ENCODE data around the gene SEMA4D.

Gene SEMA4D

DNA sequence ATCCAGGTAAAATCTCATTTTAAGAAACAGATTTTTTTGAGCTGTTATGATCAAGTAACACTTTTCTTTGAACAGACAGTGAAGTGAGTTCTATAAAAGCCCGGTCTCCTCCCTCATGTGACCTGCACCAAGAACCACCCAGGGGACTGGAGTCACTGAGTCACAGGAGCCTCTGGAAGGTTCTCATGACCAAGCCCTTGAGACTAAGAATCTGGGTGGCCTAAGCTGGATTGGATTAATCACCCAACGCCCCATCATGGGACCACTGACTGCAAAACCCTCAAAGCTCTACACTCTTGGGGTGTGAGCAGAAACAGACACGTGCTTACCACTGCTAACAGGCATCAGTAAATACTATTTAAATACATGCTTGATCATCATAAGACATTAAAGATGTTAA is 131.2 kb downstream of the SEMA4D start:
- H3K4me1 ChIP-seq (ENCODE audit: insufficient read depth, low read length, poor library complexity, severe bottlenecking) = peaks cover 5% of the 10 kb centered on the region
- no peak overlapping the region for H3K4me2 ChIP-seq (ENCODE audit: low read depth, low read length, poor library complexity, severe bottlenecking)
- H3K9ac ChIP-seq (ENCODE audit: low read depth, low read length, poor library complexity, severe bottlenecking) = no peak overlapping the region
- no peaks in the 10 kb centered on the region for H3K79me2 ChIP-seq (ENCODE audit: insufficient read depth, low read length)
- H3K36me3 ChIP-seq (ENCODE audit: insufficient read depth, low read length) = peaks cover 11% of the 10 kb centered on the region; the same call in 1 of the 2 replicates
- no peak overlapping the region for H3K4me3 ChIP-seq (ENCODE audit: low read length, poor library complexity, severe bottlenecking)
- H3K9me2 ChIP-seq (replicated peaks; ENCODE audit: low read depth, low read length) = no peaks in the 10 kb centered on the region
- no peaks in the 10 kb centered on the region for H3K9me3 ChIP-seq (ENCODE audit: insufficient read depth, low read depth, low read length)
- no peak overlapping the region for H2AFZ ChIP-seq (ENCODE audit: low read length)
- H4K20me1 ChIP-seq (ENCODE audit: insufficient read depth, low read length, poor library complexity, severe bottlenecking) = no peaks in the 10 kb centered on the region
- H3K27me3 ChIP-seq (ENCODE audit: insufficient read depth, low read length, poor library complexity, severe bottlenecking) = no peaks in the 10 kb centered on the region
- TF ChIP-seq, protein P1, sequence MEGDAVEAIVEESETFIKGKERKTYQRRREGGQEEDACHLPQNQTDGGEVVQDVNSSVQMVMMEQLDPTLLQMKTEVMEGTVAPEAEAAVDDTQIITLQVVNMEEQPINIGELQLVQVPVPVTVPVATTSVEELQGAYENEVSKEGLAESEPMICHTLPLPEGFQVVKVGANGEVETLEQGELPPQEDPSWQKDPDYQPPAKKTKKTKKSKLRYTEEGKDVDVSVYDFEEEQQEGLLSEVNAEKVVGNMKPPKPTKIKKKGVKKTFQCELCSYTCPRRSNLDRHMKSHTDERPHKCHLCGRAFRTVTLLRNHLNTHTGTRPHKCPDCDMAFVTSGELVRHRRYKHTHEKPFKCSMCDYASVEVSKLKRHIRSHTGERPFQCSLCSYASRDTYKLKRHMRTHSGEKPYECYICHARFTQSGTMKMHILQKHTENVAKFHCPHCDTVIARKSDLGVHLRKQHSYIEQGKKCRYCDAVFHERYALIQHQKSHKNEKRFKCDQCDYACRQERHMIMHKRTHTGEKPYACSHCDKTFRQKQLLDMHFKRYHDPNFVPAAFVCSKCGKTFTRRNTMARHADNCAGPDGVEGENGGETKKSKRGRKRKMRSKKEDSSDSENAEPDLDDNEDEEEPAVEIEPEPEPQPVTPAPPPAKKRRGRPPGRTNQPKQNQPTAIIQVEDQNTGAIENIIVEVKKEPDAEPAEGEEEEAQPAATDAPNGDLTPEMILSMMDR (conservative IDR thresholded peaks at IDR 0.05; ENCODE audit: low read length) = no peak
- no peak for TF ChIP-seq EZH2phosphoT487 (IDR thresholded peaks at IDR 0.05; ENCODE audit: borderline replicate concordance)
- no peaks in the 10 kb centered on the region for H3F3A ChIP-seq (ENCODE audit: low read depth)

DNA sequence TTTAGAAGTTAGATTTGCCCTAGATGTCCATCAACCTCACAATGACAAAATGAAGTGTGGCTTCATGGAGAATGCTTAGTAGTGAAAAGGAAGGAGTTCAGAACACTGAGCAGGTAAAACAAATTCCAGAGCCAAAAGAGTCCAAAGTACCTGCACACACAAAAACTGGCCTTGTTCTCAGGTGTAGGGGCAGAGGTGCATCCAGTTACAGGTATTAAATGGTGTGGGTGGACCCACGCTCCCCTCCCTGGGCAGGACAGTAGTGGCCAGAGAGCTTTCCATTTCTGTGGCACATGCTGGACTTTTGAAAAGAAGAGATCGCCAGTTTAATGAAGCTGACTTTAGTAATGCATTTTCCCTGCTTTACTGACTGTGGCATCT is 132.4 kb downstream of the SEMA4D start:
- no peaks in the 10 kb centered on the region for H4K20me1 ChIP-seq (ENCODE audit: insufficient read depth, low read length, poor library complexity, severe bottlenecking)
- no peak overlapping the region for H3K4me2 ChIP-seq (ENCODE audit: low read depth, low read length, poor library complexity, severe bottlenecking)
- TF ChIP-seq EZH2phosphoT487 (IDR thresholded peaks at IDR 0.05; ENCODE audit: borderline replicate concordance) = no peak
- TF ChIP-seq, protein P1 (conservative IDR thresholded peaks at IDR 0.05; ENCODE audit: low read length) = no peak
- peaks cover 5% of the 10 kb centered on the region for H3K4me1 ChIP-seq (ENCODE audit: insufficient read depth, low read length, poor library complexity, severe bottlenecking)
- no peak overlapping the region for H3K9ac ChIP-seq (ENCODE audit: low read depth, low read length, poor library complexity, severe bottlenecking)
- no peaks in the 10 kb centered on the region for H3K79me2 ChIP-seq (ENCODE audit: insufficient read depth, low read length)
- H2AFZ ChIP-seq (ENCODE audit: low read length) = no peak overlapping the region
- no peaks in the 10 kb centered on the region for H3F3A ChIP-seq (ENCODE audit: low read depth)
- no peak overlapping the region for H3K4me3 ChIP-seq (ENCODE audit: low read length, poor library complexity, severe bottlenecking)
- no peaks in the 10 kb centered on the region for H3K27me3 ChIP-seq (ENCODE audit: insufficient read depth, low read length, poor library complexity, severe bottlenecking)
- H3K36me3 ChIP-seq (ENCODE audit: insufficient read depth, low read length) = peaks cover 23% of the 10 kb centered on the region; the same call in 1 of the 2 replicates
- no peaks in the 10 kb centered on the region for H3K9me2 ChIP-seq (replicated peaks; ENCODE audit: low read depth, low read length)
- H3K9me3 ChIP-seq (ENCODE audit: insufficient read depth, low read depth, low read length) = no peaks in the 10 kb centered on the region

- Histone ChIP-seq H3K4me1 (ENCODE audit: insufficient read depth, low read length, poor library complexity, severe bottlenecking) (peaks cover 8% of the 10 kb centered on the region), H3K27me3 (ENCODE audit: insufficient read depth, low read length, poor library complexity, severe bottlenecking) (no peaks in the 10 kb centered on the region), H3K4me2 (ENCODE audit: low read depth, low read length, poor library complexity, severe bottlenecking) (no peak overlapping the region), H3K9me2 (replicated peaks; ENCODE audit: low read depth, low read length) (no peaks in the 10 kb centered on the region), H4K20me1 (ENCODE audit: insufficient read depth, low read length, poor library complexity, severe bottlenecking) (no peaks in the 10 kb centered on the region), H3K9ac (ENCODE audit: low read depth, low read length, poor library complexity, severe bottlenecking) (no peak overlapping the region), H3F3A (ENCODE audit: low read depth) (no peaks in the 10 kb centered on the region), H3K9me3 (ENCODE audit: insufficient read depth, low read depth, low read length) (no peaks in the 10 kb centered on the region), H3K79me2 (ENCODE audit: insufficient read depth, low read length) (no peaks in the 10 kb centered on the region), H2AFZ (ENCODE audit: low read length) (no peak overlapping the region), H3K36me3 (ENCODE audit: insufficient read depth, low read length) (peaks cover 29% of the 10 kb centered on the region; the same call in 1 of the 2 replicates), H3K4me3 (ENCODE audit: low read length, poor library complexity, severe bottlenecking) (no peak overlapping the region)
- no peak for TF ChIP-seq EZH2phosphoT487 (IDR thresholded peaks at IDR 0.05; ENCODE audit: borderline replicate concordance)
- TF ChIP-seq, protein P1 (conservative IDR thresholded peaks at IDR 0.05; ENCODE audit: low read length) = no peak
Measured at GRCh38 chr9:89364666-89365531, 133.0 kb downstream of the SEMA4D start.
